GM08714 (cell line): ENCODE data around the gene OR51E2.
"Not testable (repeated sequence)": the region's sequence is repeated elsewhere in the genome, so short reads cannot be mapped to it uniquely, and the experiment has no call there.

Experiments used
- H3K4me3 ChIP-seq: fragments of 200-500 bp; sonication (Bioruptor generic); 2 replicates; pipeline ENCODE4 v1.5.1; 2014; ENCODE audit warnings: mild to moderate bottlenecking, low read length, inconsistent platforms
- ZNF274 ChIP-seq: IDR thresholded peaks from 2 replicates; pipeline ENCODE4 v1.6.1; 2012; ENCODE audit warnings: mild to moderate bottlenecking, low read depth, low read length

Gene OR51E2

GRCh38 chr11:4697585-4697984, at the start of gene OR51E2:
Gene OR51E2, minus strand, starts transcription at chr11:4697853. Its CDS starts 15,142 bp downstream, at chr11:4682711.
- no peak for TF ChIP-seq ZNF274
- H3K4me3 ChIP-seq: no peak within 1 kb of the TSS

- no peak for TF ChIP-seq ZNF274
- H3K4me3 ChIP-seq: no peak overlapping the region
These were observed 43.1 kb upstream of the OR51E2 start for GRCh38 chr11:4740735-4741134.

- TF ChIP-seq ZNF274: no peak
- H3K4me3 ChIP-seq: no peak overlapping the region
These were observed 29.5 kb upstream of the OR51E2 start for GRCh38 chr11:4727171-4727570.

GRCh38 chr11:4722616-4723534, 25.2 kb upstream of the OR51E2 start:
- H3K4me3 ChIP-seq: not testable (repeated sequence)

- H3K4me3 ChIP-seq: no peak overlapping the region
- no peak for TF ChIP-seq ZNF274
These were observed 16.6 kb upstream of the OR51E2 start for GRCh38 chr11:4714300-4714699.

GRCh38 chr11:4713241-4713640, 15.6 kb upstream of the OR51E2 start:
- no peak overlapping the region for H3K4me3 ChIP-seq
- no peak for TF ChIP-seq ZNF274

- TF ChIP-seq ZNF274: no peak
- no peak overlapping the region for H3K4me3 ChIP-seq
These were observed 7.2 kb upstream of the OR51E2 start for GRCh38 chr11:4704790-4705334.

- no peak within 1 kb of the TSS for H3K4me3 ChIP-seq
These were observed 6.6 kb upstream of the OR51E2 start, which contains the start of gene MMP26 for GRCh38 chr11:4704054-4704789. Gene MMP26, plus strand, starts transcription at chr11:4704784.

GRCh38 chr11:4700436-4700820, 2.8 kb upstream of the OR51E2 start:
- H3K4me3 ChIP-seq: no peak overlapping the region
- TF ChIP-seq ZNF274: no peak

More at GRCh38 chr11:4704054-4704789, 6.6 kb upstream of the OR51E2 start, which contains the start of gene MMP26:
- TF ChIP-seq ZNF274: no peak

- no peak for TF ChIP-seq ZNF274
- H3K4me3 ChIP-seq: no peak overlapping the region
These were observed 2.2 kb upstream of the OR51E2 start for GRCh38 chr11:4699697-4700435.

GRCh38 chr11:4695442-4695841, 2.2 kb downstream of the OR51E2 start:
- TF ChIP-seq ZNF274: no peak
- H3K4me3 ChIP-seq: no peak overlapping the region

GRCh38 chr11:4684631-4685285, 12.9 kb downstream of the OR51E2 start:
- H3K4me3 ChIP-seq: no peak overlapping the region
- TF ChIP-seq ZNF274: no peak

- no peak overlapping the region for H3K4me3 ChIP-seq
- TF ChIP-seq ZNF274: no peak
These were observed 14.8 kb downstream of the OR51E2 start for GRCh38 chr11:4682623-4683419.
